ENCODE measurements around the gene BICC1. TPM values are rescaled to one million over a fixed set of nuclear protein-coding genes. Genes with fewer than 3 reads are reported as not detected.

Gene BICC1
- polyA plus RNA-seq, 1 donor (not counting 4 experiments of a cell fraction or from before 2014, with no cell fraction given): 4.2 TPM

DNA sequence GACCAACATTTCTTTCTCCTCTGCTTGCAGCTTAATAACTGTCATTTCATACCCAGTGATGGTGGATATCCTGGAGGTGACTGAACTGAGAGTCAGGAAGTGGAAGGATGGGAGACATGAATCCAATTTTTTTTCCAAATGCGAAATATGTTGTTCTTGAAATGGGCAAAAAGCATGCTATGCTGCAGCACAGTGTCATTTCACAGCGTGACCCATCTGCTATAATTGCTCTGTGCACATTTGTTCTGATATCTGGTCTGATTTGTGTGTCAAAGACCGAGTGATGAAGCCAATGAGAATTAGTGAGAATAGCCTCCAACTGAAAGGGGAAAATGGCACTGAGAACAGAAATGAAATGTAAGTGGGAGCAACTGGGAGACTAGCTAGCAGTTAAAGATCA lies 334.2 kb downstream of the BICC1 start:
- no peaks in the 10 kb centered on the region for H3K27me3 ChIP-seq (ENCODE audit: control insufficient read depth, extremely low read depth, insufficient read depth, low read length)
- H3K9me3 ChIP-seq (ENCODE audit: control insufficient read depth, low read depth, low read length): no peaks in the 10 kb centered on the region
- no peaks in the 10 kb centered on the region for H3K79me2 ChIP-seq (ENCODE audit: control insufficient read depth, insufficient read depth, low read length)
- no peak overlapping the region for H2AFZ ChIP-seq (ENCODE audit: control insufficient read depth, low read length)
- dilution Hi-C loops (cut with MboI; ENCODE audit: extremely low pct_ligation_motif_present, low sequenced_read_pairs): no loop called here
- DNase-seq (ENCODE audit: low read depth, low spot score) (no peak), FAIRE-seq (no peak)
- H3K9ac ChIP-seq (ENCODE audit: control insufficient read depth, extremely low read depth, insufficient read depth, low read length): no peak overlapping the region
- H3K36me3 ChIP-seq (ENCODE audit: control insufficient read depth in 2 of 2, extremely low read depth in 1 of 2, insufficient read depth in 2 of 2, low read length in 2 of 2): no peaks in the 10 kb centered on the region
- no peak overlapping the region for H3K4me2 ChIP-seq (ENCODE audit: control insufficient read depth, extremely low read depth, insufficient read depth, low read depth, low read length)
- no peaks in the 10 kb centered on the region for H4K20me1 ChIP-seq (ENCODE audit: control insufficient read depth, extremely low read depth, insufficient read depth, low read length)
- no peaks in the 10 kb centered on the region for H3K9me1 ChIP-seq (ENCODE audit: control insufficient read depth, extremely low read depth, insufficient read depth, low read length)
- H3K4me3 ChIP-seq (ENCODE audit: control insufficient read depth in 2 of 3, extremely low read depth in 1 of 3, insufficient read depth in 2 of 3, low read depth in 1 of 3, low read length in 3 of 3): no peak overlapping the region
- H3K27ac ChIP-seq (ENCODE audit: control insufficient read depth, insufficient read depth, low read length): no peak overlapping the region
- TF ChIP-seq CTCF (optimal IDR thresholded peaks at IDR 0.05 in 1 of 3, IDR thresholded peaks at IDR 0.05 in 1 of 3, conservative IDR thresholded peaks at IDR 0.05 in 1 of 3; ENCODE audit: extremely low read depth in 1 of 3, insufficient read depth in 2 of 3, low read length in 3 of 3) (no peak), EZH2 (IDR thresholded peaks at IDR 0.05; ENCODE audit: low read length) (no peak)
- no peaks in the 10 kb centered on the region for H3K4me1 ChIP-seq (ENCODE audit: control insufficient read depth, extremely low read depth, insufficient read depth, low read length)

GRCh38 chr10:58851606-58852005 lies 338.9 kb downstream of the BICC1 start:
- H3K79me2 ChIP-seq (ENCODE audit: control insufficient read depth, insufficient read depth, low read length): no peaks in the 10 kb centered on the region
- no peak overlapping the region for H2AFZ ChIP-seq (ENCODE audit: control insufficient read depth, low read length)
- no peak for FAIRE-seq
- H3K36me3 ChIP-seq (ENCODE audit: control insufficient read depth in 2 of 2, extremely low read depth in 1 of 2, insufficient read depth in 2 of 2, low read length in 2 of 2): no peaks in the 10 kb centered on the region
- TF ChIP-seq CTCF (optimal IDR thresholded peaks at IDR 0.05 in 1 of 3, IDR thresholded peaks at IDR 0.05 in 1 of 3, conservative IDR thresholded peaks at IDR 0.05 in 1 of 3; ENCODE audit: extremely low read depth in 1 of 3, insufficient read depth in 2 of 3, low read length in 3 of 3) (no peak), EZH2 (IDR thresholded peaks at IDR 0.05; ENCODE audit: low read length) (no peak)
- H3K9ac ChIP-seq (ENCODE audit: control insufficient read depth, extremely low read depth, insufficient read depth, low read length): no peak overlapping the region
- no peak overlapping the region for H3K4me3 ChIP-seq (ENCODE audit: control insufficient read depth in 2 of 3, extremely low read depth in 1 of 3, insufficient read depth in 2 of 3, low read depth in 1 of 3, low read length in 3 of 3)
- no peaks in the 10 kb centered on the region for H3K9me1 ChIP-seq (ENCODE audit: control insufficient read depth, extremely low read depth, insufficient read depth, low read length)
- no peaks in the 10 kb centered on the region for H3K27me3 ChIP-seq (ENCODE audit: control insufficient read depth, extremely low read depth, insufficient read depth, low read length)
- no peak overlapping the region for H3K4me2 ChIP-seq (ENCODE audit: control insufficient read depth, extremely low read depth, insufficient read depth, low read depth, low read length)
- no peaks in the 10 kb centered on the region for H4K20me1 ChIP-seq (ENCODE audit: control insufficient read depth, extremely low read depth, insufficient read depth, low read length)
- H3K4me1 ChIP-seq (ENCODE audit: control insufficient read depth, extremely low read depth, insufficient read depth, low read length): peaks cover 11% of the 10 kb centered on the region
- no peaks in the 10 kb centered on the region for H3K9me3 ChIP-seq (ENCODE audit: control insufficient read depth, low read depth, low read length)
- dilution Hi-C loops (cut with MboI; ENCODE audit: extremely low pct_ligation_motif_present, low sequenced_read_pairs): no loop called here
- no peak for DNase-seq (ENCODE audit: low read depth, low spot score)
- no peak overlapping the region for H3K27ac ChIP-seq (ENCODE audit: control insufficient read depth, insufficient read depth, low read length)

Measured in keratinocyte (primary cell).